Suprapubic skin (tissue), 4 donors: ENCODE data around the gene SPATC1L. TPM values are rescaled to one million over a fixed set of nuclear protein-coding genes. Genes with fewer than 3 reads are reported as not detected.

Source experiments
- DNase-seq, 2 donors: peaks; one replicate each; pipeline ENCODE4 v3.0.0-alpha.2; 2019; ENCODE audit warnings: low spot score in 2 of 2
- H3K27ac ChIP-seq: fragments of 200-600 bp; sonication (generic); one replicate; pipeline ENCODE4 v1.5.1; 2019
- H3K27me3 ChIP-seq: fragments of 200-600 bp; sonication (generic); one replicate; pipeline ENCODE4 v1.5.1; 2019
- H3K36me3 ChIP-seq: fragments of 200-600 bp; sonication (generic); one replicate; pipeline ENCODE4 v1.5.1; 2019
- H3K4me1 ChIP-seq: fragments of 200-600 bp; sonication (generic); one replicate; pipeline ENCODE4 v1.5.1; 2019
- H3K4me3 ChIP-seq: fragments of 200-600 bp; sonication (generic); one replicate; pipeline ENCODE4 v1.5.1; 2019; ENCODE audit warnings: mild to moderate bottlenecking
- H3K9me3 ChIP-seq: fragments of 200-600 bp; sonication (generic); one replicate; pipeline ENCODE4 v1.5.1; 2019
- EP300 ChIP-seq: sonication (generic); formaldehyde crosslinking; IDR thresholded peaks from one replicate; pipeline ENCODE4 v1.6.1; 2017; ENCODE audit warnings: antibody characterized with exemption
- POLR2A ChIP-seq, 2 donors: fragments of 450-650 bp; IDR thresholded peaks; one replicate each; pipeline ENCODE4 v1.6.1; 2017; ENCODE audit warnings: antibody characterized with exemption in 2 of 2, mild to moderate bottlenecking in 2 of 2, moderate library complexity in 2 of 2
- POLR2AphosphoS5 ChIP-seq, 3 donors: sonication (generic); formaldehyde crosslinking; IDR thresholded peaks; one replicate each; pipeline ENCODE4 v1.6.1; 2017; ENCODE audit warnings: antibody characterized with exemption in 3 of 3
- WGBS: methylation state at CpG from one replicate; pipeline ENCODE4 v1.1.5; 2018; 5-methylcytosine and 5-hydroxymethylcytosine counted together
- total RNA-seq, 4 donors: library from RNA; depleted of rRNA; stranded (reverse); fragments of >200 nt; gene quantifications; one replicate each; pipeline ENCODE4 v1.1.0, GENCODE V29; 2016
- TF ChIP-seq, protein P1 (sequence below), 2 donors: fragments of 200-600 bp in 1 of 2; fragments of 450-650 bp in 1 of 2; sonication (generic) in 1 of 2; IDR thresholded peaks; one replicate each; pipeline ENCODE4 v1.5.1; 2016 to 2019; ENCODE audit warnings: antibody characterized with exemption in 2 of 2, mild to moderate bottlenecking in 1 of 2, moderate library complexity in 1 of 2

The SPATC1L gene
- total RNA-seq, 4 donors from 2014 or later: 2.5 to 15.0 (median 6.9) TPM

DNA sequence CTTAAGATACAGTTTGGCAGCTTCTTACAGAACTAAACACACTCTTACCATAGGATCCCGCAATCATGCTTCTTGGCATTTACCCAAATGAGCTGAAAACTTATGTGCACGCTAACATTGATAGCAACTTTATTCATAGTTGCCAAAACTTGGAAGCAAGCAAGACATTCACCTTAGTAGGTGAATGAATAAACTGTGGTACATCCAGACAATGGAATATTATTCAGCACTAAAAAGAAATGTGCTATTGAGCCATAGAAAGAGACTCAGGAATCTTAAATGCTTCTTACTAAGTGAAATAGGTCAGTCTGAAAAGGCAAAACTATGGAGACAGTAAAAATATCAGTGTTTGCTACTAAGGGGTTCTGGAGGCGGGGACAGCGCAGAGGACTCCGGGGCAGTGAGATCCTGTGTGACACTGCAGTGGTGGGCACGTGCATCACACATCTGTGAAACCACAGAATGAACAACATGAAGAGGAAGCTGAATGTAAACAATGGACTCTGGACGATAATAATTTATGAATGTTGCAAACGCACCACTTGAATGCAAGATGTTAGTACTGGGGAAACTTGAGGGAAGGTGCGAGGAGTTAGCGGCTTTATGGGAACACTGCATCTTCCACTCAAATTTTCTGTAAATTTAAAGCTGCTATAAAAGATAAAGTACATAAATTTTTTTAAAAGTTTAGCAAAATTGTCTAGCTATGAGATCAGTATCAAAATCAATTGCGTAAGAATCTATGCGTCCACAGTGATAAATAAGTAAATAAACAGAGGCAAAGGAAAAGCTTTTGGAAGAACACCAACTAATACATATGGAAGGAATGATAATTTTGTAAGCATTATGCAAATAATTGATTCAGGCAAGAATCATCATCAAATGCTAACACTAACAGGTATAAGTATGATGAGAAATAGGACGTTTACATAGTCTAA lies 15.4 kb upstream of the SPATC1L start:
- Histone ChIP-seq H3K9me3 (no peaks in the 10 kb centered on the region), H3K27me3 (no peaks in the 10 kb centered on the region), H3K36me3 (peaks cover 81% of the 10 kb centered on the region), H3K4me3 (no peak overlapping the region), H3K27ac (no peak overlapping the region), H3K4me1 (no peaks in the 10 kb centered on the region)
- no peak for TF ChIP-seq POLR2AphosphoS5 (IDR thresholded peaks at IDR 0.05)
- TF ChIP-seq EP300: no peak
- no peak for TF ChIP-seq POLR2A (IDR thresholded peaks at IDR 0.05)
- TF ChIP-seq, protein P1, sequence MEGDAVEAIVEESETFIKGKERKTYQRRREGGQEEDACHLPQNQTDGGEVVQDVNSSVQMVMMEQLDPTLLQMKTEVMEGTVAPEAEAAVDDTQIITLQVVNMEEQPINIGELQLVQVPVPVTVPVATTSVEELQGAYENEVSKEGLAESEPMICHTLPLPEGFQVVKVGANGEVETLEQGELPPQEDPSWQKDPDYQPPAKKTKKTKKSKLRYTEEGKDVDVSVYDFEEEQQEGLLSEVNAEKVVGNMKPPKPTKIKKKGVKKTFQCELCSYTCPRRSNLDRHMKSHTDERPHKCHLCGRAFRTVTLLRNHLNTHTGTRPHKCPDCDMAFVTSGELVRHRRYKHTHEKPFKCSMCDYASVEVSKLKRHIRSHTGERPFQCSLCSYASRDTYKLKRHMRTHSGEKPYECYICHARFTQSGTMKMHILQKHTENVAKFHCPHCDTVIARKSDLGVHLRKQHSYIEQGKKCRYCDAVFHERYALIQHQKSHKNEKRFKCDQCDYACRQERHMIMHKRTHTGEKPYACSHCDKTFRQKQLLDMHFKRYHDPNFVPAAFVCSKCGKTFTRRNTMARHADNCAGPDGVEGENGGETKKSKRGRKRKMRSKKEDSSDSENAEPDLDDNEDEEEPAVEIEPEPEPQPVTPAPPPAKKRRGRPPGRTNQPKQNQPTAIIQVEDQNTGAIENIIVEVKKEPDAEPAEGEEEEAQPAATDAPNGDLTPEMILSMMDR (IDR thresholded peaks at IDR 0.05): no peak
- WGBS: 79% methylated on average over 13 of the region's 13 CpGs
- DNase-seq: peak; percentile 16 to 20

DNA sequence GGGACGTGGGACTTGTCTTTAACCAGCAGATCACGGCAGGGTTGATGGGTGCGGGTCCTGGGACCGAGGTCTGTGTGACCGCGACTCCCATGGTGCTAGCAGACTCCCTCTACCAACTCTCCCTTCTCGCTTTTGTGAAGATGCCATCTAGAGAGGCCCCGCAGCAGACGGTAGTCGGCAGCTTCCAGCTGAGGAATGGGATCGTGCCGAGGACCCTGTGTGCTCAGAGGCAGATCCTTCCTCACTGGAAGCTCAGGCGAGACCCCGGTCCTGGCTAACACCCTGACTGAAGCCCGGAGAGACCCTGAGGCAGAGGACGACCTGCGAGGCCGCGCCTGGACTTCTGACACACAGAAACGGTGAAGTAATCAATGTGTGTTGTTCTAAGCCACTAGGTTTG lies 12.5 kb upstream of the SPATC1L start:
- no peak for TF ChIP-seq EP300
- TF ChIP-seq POLR2AphosphoS5 (IDR thresholded peaks at IDR 0.05): no peak
- TF ChIP-seq, protein P1 (IDR thresholded peaks at IDR 0.05): no peak
- TF ChIP-seq POLR2A (IDR thresholded peaks at IDR 0.05): no peak
- Histone ChIP-seq H3K27me3 (no peaks in the 10 kb centered on the region), H3K9me3 (no peaks in the 10 kb centered on the region), H3K27ac (no peak overlapping the region), H3K36me3 (peaks cover 85% of the 10 kb centered on the region), H3K4me1 (no peaks in the 10 kb centered on the region), H3K4me3 (no peak overlapping the region)
- 90% methylated on average over 20 of the region's 20 CpGs for WGBS
- peak; percentile 23 to 55 for DNase-seq

DNA sequence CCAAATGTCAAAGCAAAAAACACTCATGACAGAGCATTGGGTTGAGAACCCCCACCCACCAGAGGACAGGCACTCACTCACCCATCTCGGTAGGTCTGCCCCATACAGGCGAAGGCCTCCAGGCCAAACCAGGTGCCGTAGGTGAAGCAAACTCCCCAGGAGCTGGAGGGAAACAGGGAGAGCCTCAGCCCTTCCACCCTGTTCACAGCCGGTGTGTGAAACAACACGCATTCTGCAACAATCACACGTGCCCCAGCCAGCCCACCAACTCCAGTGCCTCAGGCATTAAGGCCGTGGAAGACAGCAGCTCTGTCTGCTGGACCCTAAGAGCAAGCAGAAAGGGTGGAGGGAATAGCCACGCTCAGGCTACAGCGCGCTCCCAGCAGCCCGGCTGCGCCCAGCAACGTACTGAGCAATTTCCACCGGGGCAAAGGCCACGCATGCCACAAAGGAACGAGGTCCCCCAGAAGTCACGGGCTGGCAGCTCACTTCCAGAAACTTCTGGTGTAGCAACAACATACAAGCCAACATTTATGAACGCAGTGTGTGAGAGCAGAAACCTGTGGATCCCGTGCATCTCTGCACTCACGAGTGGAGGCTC lies 11.4 kb upstream of the SPATC1L start:
- peak; percentile 44 to 45 for DNase-seq
- 92% methylated on average over 20 of the region's 20 CpGs for WGBS
- TF ChIP-seq POLR2AphosphoS5 (IDR thresholded peaks at IDR 0.05): no peak
- TF ChIP-seq POLR2A (IDR thresholded peaks at IDR 0.05): no peak
- TF ChIP-seq EP300: no peak
- H3K27ac ChIP-seq: no peak overlapping the region
- H3K9me3 ChIP-seq: no peaks in the 10 kb centered on the region
- H3K27me3 ChIP-seq: no peaks in the 10 kb centered on the region
- peaks cover 87% of the 10 kb centered on the region for H3K36me3 ChIP-seq
- H3K4me1 ChIP-seq: peaks cover 9% of the 10 kb centered on the region
- H3K4me3 ChIP-seq: no peak overlapping the region

DNA sequence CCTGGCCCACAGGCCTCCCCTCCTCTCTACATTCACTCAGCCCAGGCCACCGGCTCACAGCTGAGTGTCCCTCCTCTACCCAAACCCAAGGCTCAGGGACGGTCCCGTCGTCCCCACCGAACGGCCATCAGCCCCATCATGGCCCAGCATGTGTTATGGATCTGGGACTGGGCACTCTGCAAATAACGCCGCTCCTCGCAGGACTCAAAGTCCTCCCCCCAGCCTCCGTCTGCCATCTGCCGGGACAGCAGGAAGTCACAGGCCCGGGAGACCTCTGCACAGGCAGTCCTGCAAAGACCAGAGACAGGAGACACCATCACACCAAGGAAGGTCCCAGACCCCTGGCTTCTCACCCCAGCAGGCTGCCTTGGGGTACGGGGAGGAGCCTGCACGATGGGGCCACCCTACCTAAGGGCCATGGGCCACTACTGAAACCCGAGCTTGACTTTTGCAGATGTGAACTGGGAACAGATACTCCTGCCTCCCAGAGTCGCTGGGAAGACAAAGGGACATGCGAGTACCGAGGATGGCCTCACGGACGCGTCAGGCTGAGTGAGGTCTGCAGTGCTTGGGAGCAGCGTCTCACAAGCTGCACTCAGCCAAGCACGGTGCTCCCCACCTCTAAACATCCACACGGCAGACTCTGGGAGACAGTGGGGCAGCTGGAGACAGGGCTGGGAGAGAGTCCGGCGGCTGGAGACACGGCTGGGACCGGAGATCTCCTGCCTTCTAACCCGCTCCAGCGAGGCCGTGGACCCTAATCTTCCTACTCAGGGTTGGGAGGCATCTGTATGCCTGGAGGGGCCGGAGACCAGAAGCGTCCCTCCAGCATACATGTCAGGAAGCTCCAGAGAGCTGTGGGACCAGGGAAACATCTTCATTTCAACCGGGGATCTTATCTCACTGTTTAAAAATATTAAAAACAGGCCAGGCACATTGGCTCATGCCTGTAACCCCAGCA lies 10.4 kb upstream of the SPATC1L start:
- Histone ChIP-seq H3K27ac (no peak overlapping the region), H3K36me3 (peaks cover 83% of the 10 kb centered on the region)
- peak; percentile 51 to 66 for DNase-seq

More for the DNA sequence above, 10.4 kb upstream of the SPATC1L start:
- Histone ChIP-seq H3K4me3 (no peak overlapping the region), H3K27me3 (no peaks in the 10 kb centered on the region), H3K9me3 (no peaks in the 10 kb centered on the region), H3K4me1 (peaks cover 19% of the 10 kb centered on the region)
- TF ChIP-seq, protein P1 (IDR thresholded peaks at IDR 0.05): no peak
- no peak for TF ChIP-seq EP300
- TF ChIP-seq POLR2AphosphoS5 (IDR thresholded peaks at IDR 0.05): no peak
- TF ChIP-seq POLR2A (IDR thresholded peaks at IDR 0.05): no peak
- WGBS: 95% methylated on average over 23 of the region's 34 CpGs
